Thoracic aorta (tissue), 2 donors: Measurements from ENCODE around the gene ZSCAN22. TPM values are rescaled to one million over a fixed set of nuclear protein-coding genes. Genes with fewer than 3 reads are reported as not detected.
"Not testable (repeated sequence)": the region's sequence is repeated elsewhere in the genome, so short reads cannot be mapped to it uniquely, and the experiment has no call there.

Experiments
- ATAC-seq: fragments of 150-250 bp; one replicate; pipeline ENCODE4 v1.8.0; 2017; ENCODE audit warnings: low read depth; ENCODE audit not compliant: insufficient number of reproducible peaks, low FRiP score
- DNase-seq: peaks from one replicate; pipeline ENCODE4 v3.0.0-alpha.2; 2020; ENCODE audit warnings: low spot score
- H3K27ac ChIP-seq, 2 donors: fragments of 200-600 bp; sonication (generic); 1 replicate in 1 of 2; 2 replicates in 1 of 2; pipeline ENCODE4 v1.5.1; 2016; ENCODE audit warnings: mild to moderate bottlenecking in 2 of 2, moderate library complexity in 2 of 2
- H3K27me3 ChIP-seq: fragments of 200-600 bp; sonication (generic); replicated peaks from 2 replicates; pipeline ENCODE4 v1.6.0; 2016; ENCODE audit warnings: mild to moderate bottlenecking; ENCODE audit not compliant: insufficient read depth
- H3K36me3 ChIP-seq: fragments of 200-600 bp; sonication (generic); one replicate; pipeline ENCODE4 v1.5.1; 2016
- H3K4me1 ChIP-seq, 2 donors: fragments of 200-600 bp; sonication (generic); 1 replicate in 1 of 2; 2 replicates in 1 of 2; pipeline versions ENCODE4 v1.5.1 to v1.6.0; 2016; ENCODE audit warnings: low read depth in 2 of 2, mild to moderate bottlenecking in 1 of 2; ENCODE audit not compliant: control insufficient read depth in 1 of 2
- H3K4me3 ChIP-seq: fragments of 200-600 bp; sonication (generic); 2 replicates; pipeline ENCODE4 v1.5.1; 2016; ENCODE audit warnings: mild to moderate bottlenecking
- H3K9me3 ChIP-seq: fragments of 200-600 bp; sonication (generic); 2 replicates; pipeline ENCODE4 v1.5.1; 2016
- CTCF ChIP-seq: fragments of 200-600 bp; sonication (generic); IDR thresholded peaks from one replicate; pipeline ENCODE4 v1.5.1; 2019; ENCODE audit warnings: antibody characterized with exemption
- total RNA-seq, 2 donors: library from RNA; depleted of rRNA; stranded (reverse); fragments of >200 nt; gene quantifications; one replicate each; pipeline versions ENCODE4 v1.1.0 to v1.2.3, GENCODE V29; 2016

Gene ZSCAN22
- total RNA-seq, 2 donors from 2014 or later: 1.1 to 4.2 TPM

- no peaks in the 10 kb centered on the region for H3K36me3 ChIP-seq
- no peak overlapping the region for H3K27ac ChIP-seq
- TF ChIP-seq CTCF: no peak
- ATAC-seq (no peak), DNase-seq (no peak)
- no peaks in the 10 kb centered on the region for H3K4me1 ChIP-seq
- H3K9me3 ChIP-seq: no peaks in the 10 kb centered on the region
- H3K4me3 ChIP-seq: no peak overlapping the region
- H3K27me3 ChIP-seq: no peaks in the 10 kb centered on the region
These were observed 41.1 kb downstream of the ZSCAN22 start for GRCh38 chr19:58367698-58368454.

- Histone ChIP-seq H3K4me1 (no peaks in the 10 kb centered on the region), H3K27me3 (no peaks in the 10 kb centered on the region), H3K36me3 (no peaks in the 10 kb centered on the region), H3K9me3 (no peaks in the 10 kb centered on the region), H3K4me3 (no peak overlapping the region), H3K27ac (no peak overlapping the region)
- ATAC-seq (no peak), DNase-seq (no peak)
- TF ChIP-seq CTCF: no peak
These were observed 42.0 kb downstream of the ZSCAN22 start for GRCh38 chr19:58368561-58369360.

GRCh38 chr19:58372311-58373133 lies 45.7 kb downstream of the ZSCAN22 start:
- no peaks in the 10 kb centered on the region for H3K9me3 ChIP-seq
- ATAC-seq (no peak), DNase-seq (no peak)
- H3K27ac ChIP-seq: no peak overlapping the region
- no peak for TF ChIP-seq CTCF
- no peaks in the 10 kb centered on the region for H3K4me1 ChIP-seq
- H3K36me3 ChIP-seq: no peaks in the 10 kb centered on the region
- no peaks in the 10 kb centered on the region for H3K27me3 ChIP-seq
- H3K4me3 ChIP-seq: no peak overlapping the region

GRCh38 chr19:58374200-58374599 lies 47.4 kb downstream of the ZSCAN22 start:
- no peak for TF ChIP-seq CTCF
- ATAC-seq (no peak), DNase-seq (no peak)
- Histone ChIP-seq H3K36me3 (no peaks in the 10 kb centered on the region), H3K4me3 (no peak overlapping the region), H3K4me1 (no peaks in the 10 kb centered on the region), H3K9me3 (no peaks in the 10 kb centered on the region), H3K27ac (no peak overlapping the region), H3K27me3 (no peaks in the 10 kb centered on the region)

- not testable (repeated sequence) for ATAC-seq, H3K27me3 ChIP-seq, H3K4me3 ChIP-seq, H3K9me3 ChIP-seq, H3K27ac ChIP-seq, H3K36me3 ChIP-seq, DNase-seq
- peaks cover 12% of the 10 kb centered on the region in 2 donors for H3K4me1 ChIP-seq
These were observed 49.9 kb downstream of the ZSCAN22 start for GRCh38 chr19:58376724-58377123.
